SK-N-SH (cell line): ENCODE measurements around the gene TEX101. TPM values are rescaled to one million over a fixed set of nuclear protein-coding genes. Genes with fewer than 3 reads are reported as not detected.

Experiments
- CTCF ChIA-PET: fragments of 300-600, 350-600 bp; formaldehyde crosslinking; extraction: SDS; loops from one replicate; lab custom pipeline; 2021; lab: Yijun Ruan, JAX
- POLR2A ChIA-PET: fragments of 350-600 bp; sonication (Branson Sonifier 250); formaldehyde crosslinking; extraction: SDS; loops from one replicate; lab custom pipeline; 2020; ENCODE audit warnings: antibody characterized with exemption, inconsistent platforms; lab: Yijun Ruan, JAX
- DNase-seq: peaks from one replicate; pipeline ENCODE4 v3.0.0; 2012
- H2AFZ ChIP-seq: fragments of 200-600 bp; sonication (generic); 2 replicates; pipeline ENCODE4 v1.8.1; 2016; ENCODE audit warnings: antibody characterized with exemption, mild to moderate bottlenecking, low read depth
- H3F3A ChIP-seq: fragments of 200-600 bp; sonication (generic); replicated peaks from 2 replicates; pipeline ENCODE3; 2016; ENCODE audit warnings: antibody characterized with exemption, mild to moderate bottlenecking; ENCODE audit not compliant: insufficient read depth
- H3K27ac ChIP-seq, 2 experiments: fragments of 200-500 bp in 1 of 2; fragments of 200-600 bp in 1 of 2; sonication (Bioruptor generic) in 1 of 2; sonication (generic), shearing (Covaris generic) in 1 of 2; 2 replicates each; pipeline versions ENCODE4 v1.5.1 to v1.6.1; 2014 to 2016; ENCODE audit warnings: low read depth in 2 of 2, inconsistent platforms in 1 of 2, low read length in 1 of 2, mild to moderate bottlenecking in 1 of 2, mixed read lengths in 1 of 2
- H3K27me3 ChIP-seq: fragments of 200-600 bp; sonication (generic), shearing (Covaris generic); 2 replicates; pipeline ENCODE4 v1.6.1; 2016; ENCODE audit warnings: mixed run types; ENCODE audit not compliant: insufficient read depth
- H3K36me3 ChIP-seq, 2 experiments: fragments of 200-500 bp in 1 of 2; fragments of 200-600 bp in 1 of 2; sonication (Bioruptor generic) in 1 of 2; sonication (generic) in 1 of 2; replicated peaks in 1 of 2; 2 replicates each; pipeline versions ENCODE3 to v1.5.1; 2014 to 2016; ENCODE audit warnings: low read length in 1 of 2, mild to moderate bottlenecking in 1 of 2; ENCODE audit not compliant: insufficient read depth in 2 of 2, control insufficient read depth in 1 of 2
- H3K4me1 ChIP-seq, 2 experiments: fragments of 200-500 bp in 1 of 2; fragments of 200-600 bp in 1 of 2; sonication (Bioruptor generic) in 1 of 2; sonication (generic), shearing (Covaris generic) in 1 of 2; 2 replicates each; pipeline versions ENCODE4 v1.5.1 to v1.6.1; 2014 to 2016; ENCODE audit warnings: low read depth in 1 of 2, low read length in 1 of 2, mixed run types in 1 of 2; ENCODE audit not compliant: insufficient read depth in 2 of 2, control insufficient read depth in 1 of 2
- H3K4me2 ChIP-seq: fragments of 200-600 bp; sonication (generic), shearing (Covaris generic); 2 replicates; pipeline ENCODE4 v1.6.1; 2017; ENCODE audit warnings: mixed run types
- H3K4me3 ChIP-seq, 2 experiments: fragments of 200-500 bp in 1 of 2; fragments of 200-600 bp in 1 of 2; sonication (Bioruptor generic) in 1 of 2; sonication (generic), shearing (Covaris generic) in 1 of 2; 2 replicates each; pipeline versions ENCODE4 v1.5.1 to v1.8.1; 2014 to 2016; ENCODE audit warnings: low read depth in 2 of 2, inconsistent platforms in 1 of 2, low read length in 1 of 2, mild to moderate bottlenecking in 1 of 2, mixed read lengths in 1 of 2, moderate library complexity in 1 of 2
- H3K79me2 ChIP-seq: fragments of 200-600 bp; sonication (generic); 2 replicates; pipeline ENCODE4 v1.8.1; 2017; ENCODE audit warnings: mild to moderate bottlenecking; ENCODE audit not compliant: insufficient read depth
- H3K9ac ChIP-seq: fragments of 200-600 bp; sonication (generic); 2 replicates; pipeline ENCODE4 v1.6.1; 2017; ENCODE audit warnings: mixed run types
- H3K9me2 ChIP-seq: fragments of 200-600 bp; sonication (generic); 2 replicates; pipeline ENCODE4 v1.6.1; 2017; ENCODE audit warnings: mixed run types
- H3K9me3 ChIP-seq: fragments of 200-600 bp; sonication (generic); 2 replicates; pipeline ENCODE4 v1.6.1; 2017; ENCODE audit warnings: mixed run types, mild to moderate bottlenecking, moderate library complexity
- H4K20me1 ChIP-seq: fragments of 200-600 bp; sonication (generic); 2 replicates; pipeline ENCODE4 v1.6.1; 2017; ENCODE audit warnings: mild to moderate bottlenecking, mixed run types; ENCODE audit not compliant: insufficient read depth
- CHD2 ChIP-seq: fragments of 150-350 bp; IDR thresholded peaks from 2 replicates; pipeline ENCODE4 v1.6.1; 2018; ENCODE audit warnings: low read length; ENCODE audit not compliant: partially characterized antibody
- ELF1 ChIP-seq: IDR thresholded peaks from 2 replicates; pipeline ENCODE4 v1.4.0; 2012
- EP300 ChIP-seq, 2 experiments: IDR thresholded peaks; 2 replicates each; pipeline versions ENCODE4 v1.4.0 to v1.6.1; 2012; ENCODE audit warnings: borderline replicate concordance in 1 of 2, low read depth in 1 of 2, low read length in 1 of 2
- EZH2phosphoT487 ChIP-seq: fragments of 200-600 bp; sonication (generic); IDR thresholded peaks from 2 replicates; pipeline ENCODE4 v1.6.1; 2017; ENCODE audit warnings: low read depth, mixed run types, mild to moderate bottlenecking, antibody characterized with exemption, moderate library complexity, borderline replicate concordance
- FOSL2 ChIP-seq: IDR thresholded peaks from 2 replicates; pipeline ENCODE4 v1.4.0; 2012; ENCODE audit warnings: low read depth, mild to moderate bottlenecking, moderate library complexity, borderline replicate concordance
- FOXM1 ChIP-seq: IDR thresholded peaks from 2 replicates; pipeline ENCODE4 v1.4.0; 2012; ENCODE audit warnings: low read depth, mild to moderate bottlenecking
- GABPA ChIP-seq: IDR thresholded peaks from 2 replicates; pipeline ENCODE4 v1.4.0; 2012; ENCODE audit warnings: low read depth, mild to moderate bottlenecking
- GATA2 ChIP-seq: sonication (generic); formaldehyde crosslinking; IDR thresholded peaks from 2 replicates; pipeline ENCODE4 v1.5.0; 2020; ENCODE audit warnings: mild to moderate bottlenecking, missing genetic modification reagents
- IRF3 ChIP-seq: fragments of 150-350 bp; IDR thresholded peaks from 2 replicates; pipeline ENCODE4 v1.6.1; 2016; ENCODE audit warnings: mild to moderate bottlenecking, low read depth, low read length
- JUND ChIP-seq: IDR thresholded peaks from 2 replicates; pipeline ENCODE4 v1.4.0; 2012
- MAX ChIP-seq: IDR thresholded peaks from 2 replicates; pipeline ENCODE4 v1.4.0; 2012; ENCODE audit warnings: low read depth
- MEF2A ChIP-seq: IDR thresholded peaks from 2 replicates; pipeline ENCODE4 v1.4.0; 2012; ENCODE audit warnings: low read depth, borderline replicate concordance
- NFIC ChIP-seq: IDR thresholded peaks from 2 replicates; pipeline ENCODE4 v1.4.0; 2012; ENCODE audit warnings: borderline replicate concordance
- NRF1 ChIP-seq: IDR thresholded peaks from 2 replicates; pipeline ENCODE4 v1.6.1; 2012; ENCODE audit warnings: low read depth, mild to moderate bottlenecking, low read length
- PBX3 ChIP-seq: IDR thresholded peaks from 2 replicates; pipeline ENCODE4; 2012
- POLR2AphosphoS5 ChIP-seq: IDR thresholded peaks from 2 replicates; pipeline ENCODE4 v1.6.1; 2012; ENCODE audit warnings: low read depth, low read length
- RAD21 ChIP-seq: IDR thresholded peaks from 2 replicates; pipeline ENCODE4 v1.6.1; 2012; ENCODE audit warnings: mild to moderate bottlenecking, low read length
- RCOR1 ChIP-seq: fragments of 150-350 bp; IDR thresholded peaks from 2 replicates; pipeline ENCODE4 v1.6.1; 2017; ENCODE audit warnings: antibody characterized with exemption, low read length
- REST ChIP-seq: IDR thresholded peaks from 2 replicates; pipeline ENCODE4 v1.6.1; 2012; ENCODE audit warnings: mild to moderate bottlenecking, low read depth, low read length, moderate library complexity
- RFX5 ChIP-seq: IDR thresholded peaks from 2 replicates; pipeline ENCODE4 v1.6.1; 2012; ENCODE audit warnings: mild to moderate bottlenecking, improper control_type of control experiment, low read length
- RXRA ChIP-seq: IDR thresholded peaks from 2 replicates; pipeline ENCODE4 v1.4.0; 2012; ENCODE audit warnings: low read depth, mild to moderate bottlenecking, borderline replicate concordance
- SIN3A ChIP-seq: IDR thresholded peaks from 2 replicates; pipeline ENCODE4 v1.6.1; 2012; ENCODE audit warnings: low read depth, mild to moderate bottlenecking, low read length, moderate library complexity, borderline replicate concordance
- SMC3 ChIP-seq: IDR thresholded peaks from 2 replicates; pipeline ENCODE4 v1.6.1; 2012; ENCODE audit warnings: low read depth, low read length, improper control_type of control experiment
- TAF1 ChIP-seq: IDR thresholded peaks from 2 replicates; pipeline ENCODE4 v1.6.1; 2012; ENCODE audit warnings: low read depth, mild to moderate bottlenecking, low read length, moderate library complexity, borderline replicate concordance
- TCF12 ChIP-seq: IDR thresholded peaks from 2 replicates; pipeline ENCODE4 v1.4.0; 2012
- TEAD4 ChIP-seq: IDR thresholded peaks from 2 replicates; pipeline ENCODE4 v1.4.0; 2012; ENCODE audit warnings: mild to moderate bottlenecking, borderline replicate concordance; ENCODE audit not compliant: insufficient read depth
- USF1 ChIP-seq: IDR thresholded peaks from 2 replicates; pipeline ENCODE4 v1.4.0; 2012; ENCODE audit warnings: low read depth, borderline replicate concordance
- WGBS: methylation state at CpG from one replicate; pipeline ENCODE4 v1.1.6; 2017; ENCODE audit warnings: low lambda C conversion rate; 5-methylcytosine and 5-hydroxymethylcytosine counted together
- polyA plus RNA-seq, 3 experiments: library from polyadenylated mRNA; depleted of rRNA; stranded (reverse); fragments of >200 nt; gene quantifications; 2 replicates each; pipeline ENCODE4 v1.2.3, GENCODE V29; 2012

Gene TEX101
- polyA plus RNA-seq, 1 of the 3 experiments (the other 2 are of a cell fraction) = 0.07 TPM

- H3K27ac ChIP-seq = peak overlapping the region; percentile 25 to 69; a peak in 3 of 4 replicates
- no peak overlapping the region for H3K4me3 ChIP-seq
- no peaks in the 10 kb centered on the region for H3K9me2 ChIP-seq
- H3F3A ChIP-seq = peaks cover 14% of the 10 kb centered on the region
- no peaks in the 10 kb centered on the region for H3K9me3 ChIP-seq
- H3K4me1 ChIP-seq = peaks cover 0 to 7% of the 10 kb centered on the region in 2 experiments; a peak in 1 of 4 replicates
- ChIA-PET POLR2A (interaction anchor here (1.3 kb wide), 1 partner anchor 81 kb away, joined by 4 read pairs; no protein-coding TSS in a partner anchor), CTCF (interaction anchor here (0.6 to 19.6 kb wide), 4 partner anchors 9 to 110 kb away, joined by 3 to 632 read pairs (median 10); partner anchors contain the start of genes ETHE1 and ZNF575)
- H2AFZ ChIP-seq = no peak overlapping the region
- H3K4me2 ChIP-seq = no peak overlapping the region
- H3K27me3 ChIP-seq = peaks cover 21% of the 10 kb centered on the region; the same call in 1 of the 2 replicates
- DNase-seq = peak; percentile 80
- peaks cover 3% of the 10 kb centered on the region; the same call in 1 of the 2 replicates for H4K20me1 ChIP-seq
- H3K36me3 ChIP-seq = no peaks in the 10 kb centered on the region
- WGBS = 1% methylated on average over 7 of the region's 9 CpGs
- no peaks in the 10 kb centered on the region for H3K79me2 ChIP-seq
- H3K9ac ChIP-seq = no peak overlapping the region
- peak in 1 of 2 experiments; percentile 66; a peak in 1 of 4 replicates for TF ChIP-seq EP300 (IDR thresholded peaks at IDR 0.05; ENCODE audit: borderline replicate concordance in 1 of 2, low read depth in 1 of 2, low read length in 1 of 2)
- TF ChIP-seq SIN3A = peak; percentile 87; the same call in 1 of the 2 replicates
- no peak for TF ChIP-seq RXRA
- TF ChIP-seq RFX5 = no peak
- peak; percentile 71; the same call in 1 of the 2 replicates for TF ChIP-seq FOSL2
- TF ChIP-seq MEF2A = no peak
- TF ChIP-seq GABPA = 0 out of 2 replicates have a peak, but pooled peaks have one; percentile 19
- TF ChIP-seq REST = no peak
- peak; percentile 85 for TF ChIP-seq POLR2AphosphoS5
- TF ChIP-seq SMC3 = no peak
- peak; percentile 79 for TF ChIP-seq JUND
- peak; percentile 58 for TF ChIP-seq GATA2 (CRISPR knock-in tag)
- TF ChIP-seq TAF1 = no peak
- TF ChIP-seq FOXM1 = peak; percentile 72
- TF ChIP-seq TCF12 = peak; percentile 99
- no peak for TF ChIP-seq NRF1
- 0 out of 2 replicates have a peak, but pooled peaks have one; percentile 26 for TF ChIP-seq USF1
- TF ChIP-seq MAX = 0 out of 2 replicates have a peak, but pooled peaks have one; percentile 22
- TF ChIP-seq CHD2 = peak; percentile 85
- no peak for TF ChIP-seq EZH2phosphoT487
- peak; percentile 84; the same call in 1 of the 2 replicates for TF ChIP-seq NFIC
- TF ChIP-seq IRF3 = no peak
- TF ChIP-seq TEAD4 = peak; percentile 31
- peak; percentile 83 for TF ChIP-seq PBX3
- TF ChIP-seq ELF1 = no peak
- peak; percentile 78 for TF ChIP-seq RCOR1
- no peak for TF ChIP-seq RAD21
These were observed 23.8 kb downstream of the TEX101 start for GRCh38 chr19:43438291-43439031.
